Tibial artery (tissue), 4 donors: ENCODE results near the gene RASSF1.

Experiments
- DNase-seq, 2 donors: peaks; one replicate each; pipeline ENCODE4 v3.0.0-alpha.2; 2019
- H3K27ac ChIP-seq, 2 donors: fragments of 200-600 bp; sonication (generic) in 1 of 2; 1 replicate in 1 of 2; 2 replicates in 1 of 2; pipeline ENCODE4 v1.5.1; 2018 to 2019; ENCODE audit warnings: mild to moderate bottlenecking in 1 of 2
- H3K27me3 ChIP-seq, 2 donors: fragments of 200-600 bp; sonication (generic) in 1 of 2; one replicate each; pipeline versions ENCODE4 v1.5.1 to v1.6.0; 2016 to 2019
- H3K36me3 ChIP-seq, 3 donors: fragments of 200-600 bp; sonication (generic) in 2 of 3; one replicate each; pipeline ENCODE4 v1.5.1; 2016 to 2019; ENCODE audit warnings: mild to moderate bottlenecking in 2 of 3
- H3K4me1 ChIP-seq, 4 donors: fragments of 200-600 bp; sonication (generic) in 2 of 4; 1 replicate in 3 of 4; 2 replicates in 1 of 4; pipeline ENCODE4 v1.5.1; 2016 to 2019
- H3K4me3 ChIP-seq, 2 donors: fragments of 200-600 bp; sonication (generic) in 1 of 2; 1 replicate in 1 of 2; 2 replicates in 1 of 2; pipeline ENCODE4 v1.5.1; 2018 to 2019; ENCODE audit warnings: mild to moderate bottlenecking in 2 of 2
- H3K9me3 ChIP-seq, 3 donors: fragments of 200-600 bp; sonication (generic) in 1 of 3; one replicate each; pipeline ENCODE4 v1.5.1; 2016 to 2019
- intact Hi-C: fragments of 100-400 bp; cut with DNase I; formaldehyde crosslinking; loops from one replicate; pipeline ENCODE4 v1.15.0; 2023; ENCODE audit warnings: low total_unique reads
- TF ChIP-seq, protein P1 (sequence below), 2 experiments: fragments of 200-600 bp in 1 of 2; fragments of 450-650 bp in 1 of 2; IDR thresholded peaks; one replicate each; pipeline ENCODE4 v1.5.1; 2017 to 2019; ENCODE audit warnings: antibody characterized with exemption in 2 of 2, mild to moderate bottlenecking in 1 of 2, moderate library complexity in 1 of 2

The RASSF1 gene

GRCh38 chr3:50378024-50378423 is 37.4 kb upstream of the RASSF1 start:
- DNase-seq, result no peak
- H3K36me3 ChIP-seq, result no peaks in the 10 kb centered on the region
- H3K4me3 ChIP-seq, result no peak overlapping the region
- intact Hi-C loops, result no loop called here
- H3K9me3 ChIP-seq, result no peaks in the 10 kb centered on the region
- no peak overlapping the region for H3K27ac ChIP-seq
- TF ChIP-seq, protein P1, sequence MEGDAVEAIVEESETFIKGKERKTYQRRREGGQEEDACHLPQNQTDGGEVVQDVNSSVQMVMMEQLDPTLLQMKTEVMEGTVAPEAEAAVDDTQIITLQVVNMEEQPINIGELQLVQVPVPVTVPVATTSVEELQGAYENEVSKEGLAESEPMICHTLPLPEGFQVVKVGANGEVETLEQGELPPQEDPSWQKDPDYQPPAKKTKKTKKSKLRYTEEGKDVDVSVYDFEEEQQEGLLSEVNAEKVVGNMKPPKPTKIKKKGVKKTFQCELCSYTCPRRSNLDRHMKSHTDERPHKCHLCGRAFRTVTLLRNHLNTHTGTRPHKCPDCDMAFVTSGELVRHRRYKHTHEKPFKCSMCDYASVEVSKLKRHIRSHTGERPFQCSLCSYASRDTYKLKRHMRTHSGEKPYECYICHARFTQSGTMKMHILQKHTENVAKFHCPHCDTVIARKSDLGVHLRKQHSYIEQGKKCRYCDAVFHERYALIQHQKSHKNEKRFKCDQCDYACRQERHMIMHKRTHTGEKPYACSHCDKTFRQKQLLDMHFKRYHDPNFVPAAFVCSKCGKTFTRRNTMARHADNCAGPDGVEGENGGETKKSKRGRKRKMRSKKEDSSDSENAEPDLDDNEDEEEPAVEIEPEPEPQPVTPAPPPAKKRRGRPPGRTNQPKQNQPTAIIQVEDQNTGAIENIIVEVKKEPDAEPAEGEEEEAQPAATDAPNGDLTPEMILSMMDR (IDR thresholded peaks at IDR 0.05), result no peak
- H3K27me3 ChIP-seq, result peaks cover 0 to 3% of the 10 kb centered on the region in 2 donors
- H3K4me1 ChIP-seq, result peaks cover 0 to 11% (median 9%) of the 10 kb centered on the region in 4 donors

DNA sequence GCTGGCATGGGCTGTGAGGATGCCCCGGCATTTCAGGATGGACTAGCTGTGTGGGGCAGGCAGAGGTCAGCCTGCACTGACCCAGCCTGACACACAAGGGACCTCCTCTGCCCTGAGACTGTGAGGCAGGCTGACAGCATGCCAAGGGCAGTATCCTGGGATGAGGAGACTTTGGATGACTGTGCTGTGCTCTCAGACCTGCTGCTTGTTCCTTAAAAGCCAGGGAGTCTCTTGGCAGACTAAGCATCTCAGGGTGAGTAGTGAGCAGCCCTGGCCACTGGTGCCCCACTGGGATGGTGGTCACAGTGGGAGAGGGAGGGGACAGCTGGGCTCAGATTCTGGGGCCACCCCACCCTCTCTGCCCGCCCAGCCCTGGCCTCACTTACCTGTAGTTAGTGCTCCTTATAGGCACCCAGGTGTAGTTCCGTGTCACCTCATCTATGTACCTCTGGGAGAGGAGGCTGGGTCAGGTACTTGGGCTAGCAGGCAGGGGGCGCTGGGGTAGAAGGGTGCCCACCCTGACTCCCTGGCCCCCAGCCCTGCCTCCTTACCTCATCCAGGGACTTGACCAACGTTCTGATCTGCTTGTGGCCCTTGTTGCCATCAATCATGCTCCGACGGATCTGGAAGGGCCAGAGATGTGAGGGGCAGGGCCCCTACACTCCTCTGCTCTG is 34.8 kb upstream of the RASSF1 start:
- Histone ChIP-seq H3K36me3 (no peaks in the 10 kb centered on the region), H3K27ac (no peak overlapping the region), H3K9me3 (no peaks in the 10 kb centered on the region), H3K4me3 (no peak overlapping the region), H3K4me1 (no peaks in the 10 kb centered on the region), H3K27me3 (peaks cover 0 to 28% of the 10 kb centered on the region in 2 donors)
- DNase-seq, result no peak
- TF ChIP-seq, protein P1 (IDR thresholded peaks at IDR 0.05), result no peak
- intact Hi-C loops, result no loop called here

GRCh38 chr3:50374363-50375257 is 34.0 kb upstream of the RASSF1 start:
- Histone ChIP-seq H3K4me3 (no peak overlapping the region), H3K36me3 (no peaks in the 10 kb centered on the region), H3K27ac (no peak overlapping the region), H3K4me1 (no peaks in the 10 kb centered on the region), H3K27me3 (peaks cover 0 to 33% of the 10 kb centered on the region in 2 donors), H3K9me3 (no peaks in the 10 kb centered on the region)
- intact Hi-C loops, result no loop called here
- TF ChIP-seq, protein P1 (IDR thresholded peaks at IDR 0.05), result no peak
- DNase-seq, result no peak

DNA sequence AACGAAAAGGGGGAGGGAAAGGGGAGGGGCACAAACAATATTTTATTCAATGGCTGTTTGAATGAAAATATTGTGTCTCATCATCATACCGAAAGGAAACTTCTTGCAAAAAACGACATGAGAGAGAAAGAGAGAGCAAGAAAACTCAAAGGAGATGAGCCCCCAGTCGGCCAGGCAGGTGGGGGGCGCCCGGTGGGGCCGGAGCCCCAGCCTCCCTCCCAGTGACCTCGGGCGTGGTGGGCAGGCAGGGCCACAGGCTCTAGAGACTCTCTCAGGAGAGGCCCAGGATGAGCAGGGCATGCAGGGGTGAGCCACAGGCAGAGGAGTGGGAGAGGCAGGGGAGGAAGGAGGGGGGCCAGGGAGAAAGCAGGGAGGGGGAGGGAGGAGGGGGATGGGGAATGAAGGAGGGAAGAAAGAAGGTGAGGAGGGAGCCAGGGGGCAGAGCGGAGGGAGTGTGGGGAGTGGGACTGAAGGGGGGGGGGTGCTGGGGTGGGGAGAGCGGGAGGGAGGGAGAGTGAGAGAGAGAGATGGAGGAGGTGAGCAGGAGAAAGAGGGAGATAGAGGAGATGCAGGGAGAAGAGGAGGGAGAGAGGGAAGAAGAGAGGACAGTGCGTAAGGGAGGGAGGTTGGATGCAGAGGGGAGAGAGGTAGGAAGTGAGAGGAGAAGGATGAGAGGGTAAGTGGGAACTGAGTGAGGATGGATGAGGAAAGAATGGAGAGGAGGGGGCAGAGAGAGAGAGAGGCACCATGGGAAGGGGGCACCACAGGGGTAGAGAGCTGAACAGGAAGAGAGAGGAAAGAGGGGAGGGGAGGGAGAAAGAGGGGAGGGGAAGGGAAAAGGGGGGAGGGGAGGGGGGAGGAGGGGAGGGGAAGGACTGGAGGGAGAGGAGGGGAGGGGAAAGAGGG is 32.8 kb upstream of the RASSF1 start:
- DNase-seq, result no peak
- H3K27ac ChIP-seq, result no peak overlapping the region
- H3K9me3 ChIP-seq, result no peaks in the 10 kb centered on the region
- no peaks in the 10 kb centered on the region for H3K4me1 ChIP-seq
- TF ChIP-seq, protein P1 (IDR thresholded peaks at IDR 0.05), result no peak
- peaks cover 0 to 36% of the 10 kb centered on the region in 2 donors for H3K27me3 ChIP-seq
- no peaks in the 10 kb centered on the region for H3K36me3 ChIP-seq
- no peak overlapping the region for H3K4me3 ChIP-seq
- intact Hi-C loops, result no loop called here

DNA sequence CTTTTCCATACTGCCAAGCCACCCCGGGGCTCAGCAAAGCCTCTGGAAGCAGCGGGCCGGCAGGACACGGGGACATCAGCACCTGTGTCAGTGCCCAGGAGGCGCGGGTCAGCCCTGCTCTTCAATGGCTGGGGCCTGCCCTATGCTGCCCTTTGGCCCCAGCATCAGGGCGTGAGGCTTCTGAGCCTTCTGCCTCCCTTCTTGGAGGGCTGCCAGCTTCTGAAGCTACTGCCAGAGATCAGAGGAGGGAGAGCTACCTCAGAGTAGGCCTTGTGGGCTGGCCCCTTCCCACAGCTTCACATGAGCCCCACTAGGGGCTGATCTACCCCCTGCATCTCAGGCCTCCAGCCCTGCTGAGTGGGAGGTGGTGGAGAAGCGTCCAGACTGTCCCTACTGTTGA is 31.7 kb upstream of the RASSF1 start:
- Histone ChIP-seq H3K9me3 (no peaks in the 10 kb centered on the region), H3K4me1 (peaks cover 0 to 3% (median 0%) of the 10 kb centered on the region in 4 donors), H3K27ac (no peak overlapping the region), H3K27me3 (peaks cover 0 to 36% of the 10 kb centered on the region in 2 donors), H3K4me3 (no peak overlapping the region), H3K36me3 (no peaks in the 10 kb centered on the region)
- TF ChIP-seq, protein P1 (IDR thresholded peaks at IDR 0.05), result no peak
- intact Hi-C loops, result no loop called here
- no peak for DNase-seq
